ENCODE measurements around the gene DNAH2. TPM values are rescaled to one million over a fixed set of nuclear protein-coding genes. Genes with fewer than 3 reads are reported as not detected.

The DNAH2 gene
- total and polyA plus RNA-seq, 9 of the 15 experiments (the other 6 are each of a cell fraction or from before 2014, with no cell fraction given): 0.03 TPM; not detected in 8

DNA sequence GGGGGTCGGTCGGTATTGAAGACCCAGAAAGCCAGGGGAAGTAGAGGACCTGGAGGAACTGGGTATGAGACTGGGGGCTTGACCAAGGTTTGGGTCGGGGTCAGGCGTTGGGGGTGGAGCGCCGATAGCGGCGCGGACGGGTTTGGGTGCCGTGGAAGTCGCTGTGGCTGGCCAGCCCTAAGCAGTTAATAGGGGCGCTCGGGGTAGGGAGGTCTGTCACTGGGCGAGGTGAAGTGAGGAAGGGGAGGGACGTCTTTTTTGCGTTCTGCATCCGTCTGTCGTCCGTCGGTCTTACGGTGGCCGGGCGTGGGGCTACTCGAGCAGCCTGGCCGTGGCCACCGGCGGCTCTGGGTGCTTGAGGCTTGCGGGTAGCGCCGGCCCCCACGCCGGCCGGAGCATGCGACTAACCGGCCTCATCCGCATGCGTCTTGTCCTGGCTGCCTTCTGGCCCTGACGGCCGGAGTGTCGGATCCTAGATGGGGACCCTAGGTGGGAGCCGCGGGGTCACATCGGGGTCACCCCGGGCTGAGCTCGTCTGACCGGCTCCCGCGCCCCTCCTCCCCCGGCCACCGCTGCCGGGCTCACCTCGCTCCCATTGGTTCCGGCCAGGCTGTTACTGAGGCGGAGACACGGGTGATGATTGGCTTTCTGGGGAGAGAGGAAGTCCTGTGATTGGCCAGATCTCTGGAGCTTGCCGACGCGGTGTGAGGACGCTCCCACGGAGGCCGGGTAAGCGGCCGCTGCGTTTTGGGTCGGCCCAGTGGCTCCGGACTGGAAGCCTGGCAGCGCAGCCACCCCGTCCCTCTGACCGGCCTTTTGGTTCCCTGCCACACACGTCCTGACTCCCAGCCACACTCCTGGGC lies 127.0 kb downstream of the DNAH2 start (continued):
- TF ChIP-seq MIER1 (IDR thresholded peaks at IDR 0.05; ENCODE audit: low read depth): no peak
- TF ChIP-seq, protein P1, sequence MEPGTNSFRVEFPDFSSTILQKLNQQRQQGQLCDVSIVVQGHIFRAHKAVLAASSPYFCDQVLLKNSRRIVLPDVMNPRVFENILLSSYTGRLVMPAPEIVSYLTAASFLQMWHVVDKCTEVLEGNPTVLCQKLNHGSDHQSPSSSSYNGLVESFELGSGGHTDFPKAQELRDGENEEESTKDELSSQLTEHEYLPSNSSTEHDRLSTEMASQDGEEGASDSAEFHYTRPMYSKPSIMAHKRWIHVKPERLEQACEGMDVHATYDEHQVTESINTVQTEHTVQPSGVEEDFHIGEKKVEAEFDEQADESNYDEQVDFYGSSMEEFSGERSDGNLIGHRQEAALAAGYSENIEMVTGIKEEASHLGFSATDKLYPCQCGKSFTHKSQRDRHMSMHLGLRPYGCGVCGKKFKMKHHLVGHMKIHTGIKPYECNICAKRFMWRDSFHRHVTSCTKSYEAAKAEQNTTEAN (CRISPR knock-in tag; IDR thresholded peaks at IDR 0.05): no peak
- TF ChIP-seq, protein P2, sequence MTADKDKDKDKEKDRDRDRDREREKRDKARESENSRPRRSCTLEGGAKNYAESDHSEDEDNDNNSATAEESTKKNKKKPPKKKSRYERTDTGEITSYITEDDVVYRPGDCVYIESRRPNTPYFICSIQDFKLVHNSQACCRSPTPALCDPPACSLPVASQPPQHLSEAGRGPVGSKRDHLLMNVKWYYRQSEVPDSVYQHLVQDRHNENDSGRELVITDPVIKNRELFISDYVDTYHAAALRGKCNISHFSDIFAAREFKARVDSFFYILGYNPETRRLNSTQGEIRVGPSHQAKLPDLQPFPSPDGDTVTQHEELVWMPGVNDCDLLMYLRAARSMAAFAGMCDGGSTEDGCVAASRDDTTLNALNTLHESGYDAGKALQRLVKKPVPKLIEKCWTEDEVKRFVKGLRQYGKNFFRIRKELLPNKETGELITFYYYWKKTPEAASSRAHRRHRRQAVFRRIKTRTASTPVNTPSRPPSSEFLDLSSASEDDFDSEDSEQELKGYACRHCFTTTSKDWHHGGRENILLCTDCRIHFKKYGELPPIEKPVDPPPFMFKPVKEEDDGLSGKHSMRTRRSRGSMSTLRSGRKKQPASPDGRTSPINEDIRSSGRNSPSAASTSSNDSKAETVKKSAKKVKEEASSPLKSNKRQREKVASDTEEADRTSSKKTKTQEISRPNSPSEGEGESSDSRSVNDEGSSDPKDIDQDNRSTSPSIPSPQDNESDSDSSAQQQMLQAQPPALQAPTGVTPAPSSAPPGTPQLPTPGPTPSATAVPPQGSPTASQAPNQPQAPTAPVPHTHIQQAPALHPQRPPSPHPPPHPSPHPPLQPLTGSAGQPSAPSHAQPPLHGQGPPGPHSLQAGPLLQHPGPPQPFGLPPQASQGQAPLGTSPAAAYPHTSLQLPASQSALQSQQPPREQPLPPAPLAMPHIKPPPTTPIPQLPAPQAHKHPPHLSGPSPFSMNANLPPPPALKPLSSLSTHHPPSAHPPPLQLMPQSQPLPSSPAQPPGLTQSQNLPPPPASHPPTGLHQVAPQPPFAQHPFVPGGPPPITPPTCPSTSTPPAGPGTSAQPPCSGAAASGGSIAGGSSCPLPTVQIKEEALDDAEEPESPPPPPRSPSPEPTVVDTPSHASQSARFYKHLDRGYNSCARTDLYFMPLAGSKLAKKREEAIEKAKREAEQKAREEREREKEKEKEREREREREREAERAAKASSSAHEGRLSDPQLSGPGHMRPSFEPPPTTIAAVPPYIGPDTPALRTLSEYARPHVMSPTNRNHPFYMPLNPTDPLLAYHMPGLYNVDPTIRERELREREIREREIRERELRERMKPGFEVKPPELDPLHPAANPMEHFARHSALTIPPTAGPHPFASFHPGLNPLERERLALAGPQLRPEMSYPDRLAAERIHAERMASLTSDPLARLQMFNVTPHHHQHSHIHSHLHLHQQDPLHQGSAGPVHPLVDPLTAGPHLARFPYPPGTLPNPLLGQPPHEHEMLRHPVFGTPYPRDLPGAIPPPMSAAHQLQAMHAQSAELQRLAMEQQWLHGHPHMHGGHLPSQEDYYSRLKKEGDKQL (CRISPR knock-in tag; IDR thresholded peaks at IDR 0.05; ENCODE audit: borderline replicate concordance): no peak
- TF ChIP-seq MAFG (tag; conservative IDR thresholded peaks at IDR 0.05): no peak
- TF ChIP-seq MAFK (IDR thresholded peaks at IDR 0.05; ENCODE audit: low read length): no peak
- TF ChIP-seq KDM1A (IDR thresholded peaks at IDR 0.05): no peak
- TF ChIP-seq TAF1 (IDR thresholded peaks at IDR 0.05; ENCODE audit: control insufficient read depth, extremely low read depth, insufficient read depth, low read length, severe bottlenecking): peak; percentile 40
- no peak for TF ChIP-seq ZNF274 (IDR thresholded peaks at IDR 0.05; ENCODE audit: borderline replicate concordance, low read depth, low read length)
- TF ChIP-seq ZC3H4 (CRISPR knock-in tag; IDR thresholded peaks at IDR 0.05; ENCODE audit: borderline replicate concordance): no peak
- TF ChIP-seq MTA2 (IDR thresholded peaks at IDR 0.05; ENCODE audit: low read depth): no peak
- TF ChIP-seq GATAD2A (IDR thresholded peaks at IDR 0.05): no peak
- no peak for TF ChIP-seq ETS2 (tag; IDR thresholded peaks at IDR 0.05; ENCODE audit: borderline replicate concordance, poor library complexity, severe bottlenecking)
- TF ChIP-seq NR2C2 (CRISPR knock-in tag; IDR thresholded peaks at IDR 0.05): no peak
- TF ChIP-seq NR2C2 (tag; IDR thresholded peaks at IDR 0.05): peak; percentile 66; the same call in 1 of the 2 replicates
- no peak for TF ChIP-seq XRCC4 (IDR thresholded peaks at IDR 0.05; ENCODE audit: extremely low read depth, insufficient read depth, insufficient read length)
- TF ChIP-seq, protein P3, sequence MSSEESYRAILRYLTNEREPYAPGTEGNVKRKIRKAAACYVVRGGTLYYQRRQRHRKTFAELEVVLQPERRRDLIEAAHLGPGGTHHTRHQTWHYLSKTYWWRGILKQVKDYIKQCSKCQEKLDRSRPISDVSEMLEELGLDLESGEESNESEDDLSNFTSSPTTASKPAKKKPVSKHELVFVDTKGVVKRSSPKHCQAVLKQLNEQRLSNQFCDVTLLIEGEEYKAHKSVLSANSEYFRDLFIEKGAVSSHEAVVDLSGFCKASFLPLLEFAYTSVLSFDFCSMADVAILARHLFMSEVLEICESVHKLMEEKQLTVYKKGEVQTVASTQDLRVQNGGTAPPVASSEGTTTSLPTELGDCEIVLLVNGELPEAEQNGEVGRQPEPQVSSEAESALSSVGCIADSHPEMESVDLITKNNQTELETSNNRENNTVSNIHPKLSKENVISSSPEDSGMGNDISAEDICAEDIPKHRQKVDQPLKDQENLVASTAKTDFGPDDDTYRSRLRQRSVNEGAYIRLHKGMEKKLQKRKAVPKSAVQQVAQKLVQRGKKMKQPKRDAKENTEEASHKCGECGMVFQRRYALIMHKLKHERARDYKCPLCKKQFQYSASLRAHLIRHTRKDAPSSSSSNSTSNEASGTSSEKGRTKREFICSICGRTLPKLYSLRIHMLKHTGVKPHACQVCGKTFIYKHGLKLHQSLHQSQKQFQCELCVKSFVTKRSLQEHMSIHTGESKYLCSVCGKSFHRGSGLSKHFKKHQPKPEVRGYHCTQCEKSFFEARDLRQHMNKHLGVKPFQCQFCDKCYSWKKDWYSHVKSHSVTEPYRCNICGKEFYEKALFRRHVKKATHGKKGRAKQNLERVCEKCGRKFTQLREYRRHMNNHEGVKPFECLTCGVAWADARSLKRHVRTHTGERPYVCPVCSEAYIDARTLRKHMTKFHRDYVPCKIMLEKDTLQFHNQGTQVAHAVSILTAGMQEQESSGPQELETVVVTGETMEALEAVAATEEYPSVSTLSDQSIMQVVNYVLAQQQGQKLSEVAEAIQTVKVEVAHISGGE (CRISPR knock-in tag; IDR thresholded peaks at IDR 0.05): no peak
- no peak for TF ChIP-seq KLF6 (CRISPR knock-in tag; IDR thresholded peaks at IDR 0.05; ENCODE audit: borderline replicate concordance)

All from K562 (cell line).